H1 (cell line): Measurements from ENCODE around the gene IQCH. TPM values are rescaled to one million over a fixed set of nuclear protein-coding genes. Genes with fewer than 3 reads are reported as not detected.

ENCODE experiments used
- CTCF ChIA-PET: fragments of 300-600 bp; sonication (Branson Sonifier 250); formaldehyde crosslinking; loops from one replicate; lab custom pipeline; 2021; ENCODE audit not compliant: partially characterized antibody; lab: Charles Lee
- POLR2A ChIA-PET: fragments of 300-600 bp; sonication (Branson Sonifier 250); formaldehyde crosslinking; loops from one replicate; lab custom pipeline; 2021; ENCODE audit warnings: inconsistent platforms; ENCODE audit not compliant: partially characterized antibody; lab: Charles Lee
- DNase-seq, 2 experiments: peaks; one replicate each; pipeline versions ENCODE4 v3.0.0 to v3.0.0-alpha.2; 2010 to 2022; ENCODE audit warnings: low spot score in 2 of 2, low read depth in 1 of 2, mixed read lengths in 1 of 2
- FAIRE-seq: peaks from 2 replicates; lab custom pipeline; 2011; peaks lifted over from hg19 to GRCh38; lab: Jason Lieb, UNC
- H2AFZ ChIP-seq: 2 replicates; pipeline ENCODE4 v1.8.1; 2012; ENCODE audit warnings: low read length, inconsistent platforms
- H2AK5ac ChIP-seq: 2 replicates; pipeline ENCODE4 v1.6.1; 2013; ENCODE audit warnings: low read depth, low read length
- H2BK120ac ChIP-seq: replicated peaks from 2 replicates; pipeline ENCODE3; 2013; ENCODE audit warnings: low read depth, low read length, inconsistent platforms
- H2BK12ac ChIP-seq: 2 replicates; pipeline ENCODE4 v1.6.1; 2013; ENCODE audit warnings: low read depth, low read length
- H2BK15ac ChIP-seq: 2 replicates; pipeline ENCODE4 v1.6.1; 2013; ENCODE audit warnings: low read length
- H2BK20ac ChIP-seq: 2 replicates; pipeline ENCODE4 v1.6.1; 2013; ENCODE audit warnings: low read length
- H2BK5ac ChIP-seq: 2 replicates; pipeline ENCODE4 v1.6.1; 2013; ENCODE audit warnings: low read depth, low read length
- H3K14ac ChIP-seq: 2 replicates; pipeline ENCODE4 v1.6.1; 2013; ENCODE audit warnings: inconsistent platforms; ENCODE audit not compliant: insufficient read length
- H3K18ac ChIP-seq: 2 replicates; pipeline ENCODE4 v1.6.1; 2013; ENCODE audit warnings: low read length; ENCODE audit errors: extremely low read depth
- H3K23ac ChIP-seq: 2 replicates; pipeline ENCODE4 v1.6.1; 2013; ENCODE audit warnings: inconsistent platforms; ENCODE audit not compliant: insufficient read length
- H3K23me2 ChIP-seq: 2 replicates; pipeline ENCODE4 v1.6.1; 2013; ENCODE audit warnings: low read depth, low read length
- H3K27ac ChIP-seq: 2 replicates; pipeline ENCODE4 v1.6.1; 2011; ENCODE audit warnings: low read depth, low read length, inconsistent platforms
- H3K27me3 ChIP-seq, 4 experiments: replicated peaks in 1 of 4; 1 replicate in 1 of 4; 2 replicates in 3 of 4; pipeline versions ENCODE4 v1.6.1 to v1.8.1; 2011 to 2013; ENCODE audit warnings: low read length in 3 of 4, mild to moderate bottlenecking in 3 of 4, inconsistent platforms in 2 of 4, mixed read lengths in 2 of 4, moderate library complexity in 1 of 4; ENCODE audit not compliant: control insufficient read depth in 3 of 4, insufficient read depth in 3 of 4; ENCODE audit errors: extremely low read depth in 1 of 4
- H3K36me3 ChIP-seq, 4 experiments: 2 replicates each; pipeline versions ENCODE4 v1.6.1 to v1.8.1; 2011 to 2013; ENCODE audit warnings: mild to moderate bottlenecking in 4 of 4, low read length in 3 of 4, moderate library complexity in 2 of 4, control low read depth in 1 of 4, inconsistent platforms in 1 of 4; ENCODE audit not compliant: insufficient read depth in 4 of 4, control insufficient read depth in 2 of 4
- H3K4ac ChIP-seq: replicated peaks from 2 replicates; pipeline ENCODE3; 2013; ENCODE audit warnings: low read length, low read depth, mixed read lengths, inconsistent platforms; ENCODE audit not compliant: insufficient read length
- H3K4me1 ChIP-seq, 4 experiments: replicated peaks in 1 of 4; 1 replicate in 1 of 4; 2 replicates in 3 of 4; pipeline versions ENCODE4 v1.6.1 to v1.8.1; 2011 to 2013; ENCODE audit warnings: low read length in 3 of 4, inconsistent platforms in 2 of 4, mixed read lengths in 1 of 4; ENCODE audit not compliant: insufficient read depth in 4 of 4, control insufficient read depth in 3 of 4
- H3K4me2 ChIP-seq, 2 experiments: 2 replicates each; pipeline versions ENCODE4 v1.6.1 to v1.8.1; 2011 to 2013; ENCODE audit warnings: low read depth in 2 of 2, low read length in 2 of 2, control low read depth in 1 of 2, inconsistent platforms in 1 of 2, mild to moderate bottlenecking in 1 of 2; ENCODE audit not compliant: insufficient read depth in 1 of 2
- H3K4me3 ChIP-seq, 4 experiments: fragments of 200-600, 300-600 bp in 1 of 4; sonication (generic), shearing (Covaris generic), sonication (Bioruptor Twin) in 1 of 4; 2 replicates each; pipeline versions ENCODE4 v1.5.1 to v1.8.1; 2011 to 2016; ENCODE audit warnings: low read length in 4 of 4, low read depth in 3 of 4, control low read depth in 2 of 4, inconsistent platforms in 2 of 4, mild to moderate bottlenecking in 2 of 4, mixed read lengths in 1 of 4, moderate library complexity in 1 of 4; ENCODE audit not compliant: insufficient read depth in 2 of 4; ENCODE audit errors: extremely low read depth in 1 of 4
- H3K56ac ChIP-seq: replicated peaks from 2 replicates; pipeline ENCODE3; 2013; ENCODE audit warnings: low read depth, mild to moderate bottlenecking, mixed read lengths, low read length, inconsistent platforms; ENCODE audit not compliant: insufficient read length
- H3K79me1 ChIP-seq: 2 replicates; pipeline ENCODE4 v1.6.1; 2013; ENCODE audit warnings: low read depth, low read length, control low read depth
- H3K79me2 ChIP-seq, 2 experiments: 2 replicates each; pipeline versions ENCODE4 v1.6.1 to v1.8.1; 2012 to 2013; ENCODE audit warnings: low read length in 2 of 2, mild to moderate bottlenecking in 2 of 2, inconsistent platforms in 1 of 2; ENCODE audit not compliant: insufficient read depth in 2 of 2, control insufficient read depth in 1 of 2
- H3K9ac ChIP-seq, 4 experiments: replicated peaks in 1 of 4; 1 replicate in 1 of 4; 2 replicates in 3 of 4; pipeline versions ENCODE4 v1.6.1 to v1.8.1; 2011 to 2013; ENCODE audit warnings: low read depth in 3 of 4, low read length in 3 of 4, control low read depth in 2 of 4, mild to moderate bottlenecking in 2 of 4, moderate library complexity in 2 of 4, inconsistent platforms in 1 of 4; ENCODE audit errors: extremely low read depth in 1 of 4
- H3K9me3 ChIP-seq, 2 experiments: 2 replicates each; pipeline versions ENCODE4 v1.6.1 to v1.8.1; 2012 to 2013; ENCODE audit warnings: mild to moderate bottlenecking in 2 of 2, moderate library complexity in 2 of 2, control low read depth in 1 of 2, inconsistent platforms in 1 of 2, low read depth in 1 of 2, low read length in 1 of 2, mixed read lengths in 1 of 2; ENCODE audit not compliant: insufficient read depth in 2 of 2
- H4K20me1 ChIP-seq, 2 experiments: replicated peaks in 1 of 2; 2 replicates each; pipeline versions ENCODE3 to v1.8.1; 2011 to 2013; ENCODE audit warnings: inconsistent platforms in 2 of 2, low read length in 2 of 2, mild to moderate bottlenecking in 1 of 2; ENCODE audit not compliant: insufficient read depth in 2 of 2, control insufficient read depth in 1 of 2
- H4K5ac ChIP-seq: 2 replicates; pipeline ENCODE4 v1.6.1; 2013; ENCODE audit warnings: low read length, low read depth, mixed read lengths, inconsistent platforms; ENCODE audit not compliant: insufficient read length
- H4K8ac ChIP-seq: 2 replicates; pipeline ENCODE4 v1.8.0; 2013; ENCODE audit warnings: mild to moderate bottlenecking, moderate library complexity, low read length, inconsistent platforms; ENCODE audit not compliant: insufficient read depth; ENCODE audit errors: extremely low read depth
- H4K91ac ChIP-seq: replicated peaks from 2 replicates; pipeline ENCODE3; 2013; ENCODE audit warnings: low read length, mixed read lengths, inconsistent platforms; ENCODE audit not compliant: insufficient read length
- SUZ12 ChIP-seq: fragments of 200-600 bp; sonication (generic); IDR thresholded peaks from 2 replicates; pipeline ENCODE4 v1.6.1; 2012; ENCODE audit warnings: mild to moderate bottlenecking, inconsistent platforms, low read length, moderate library complexity, mixed read lengths
- polyA plus RNA-seq, 7 experiments: library from polyadenylated mRNA; depleted of rRNA in 3 of 7; stranded (reverse) in 5 of 7; unstranded in 2 of 7; fragments of >200 nt in 5 of 7; fragments of 200-250 nt in 2 of 7; gene quantifications; 1 replicate in 5 of 7; 2 replicates in 1 of 7; 4 replicates in 1 of 7; pipeline versions ENCODE4 v1.2.1 to v1.2.3, GENCODE V29; 2011 to 2013; ENCODE audit warnings: missing spikeins in 2 of 7, mixed read lengths in 2 of 7
- total RNA-seq: library from RNA; stranded (reverse); fragmentation: NEBNext Ultra II Directional; extraction: Animal tissue kit (Norgen Biotek cat#: 25700); gene quantifications from 2 replicates; pipeline ENCODE4 v1.2.1, GENCODE V29; 2021

The IQCH gene
- total and polyA plus RNA-seq, 2 of the 8 experiments (the other 6 are each of a cell fraction or from before 2014, with no cell fraction given) = 0.60 to 1.9 TPM

DNA sequence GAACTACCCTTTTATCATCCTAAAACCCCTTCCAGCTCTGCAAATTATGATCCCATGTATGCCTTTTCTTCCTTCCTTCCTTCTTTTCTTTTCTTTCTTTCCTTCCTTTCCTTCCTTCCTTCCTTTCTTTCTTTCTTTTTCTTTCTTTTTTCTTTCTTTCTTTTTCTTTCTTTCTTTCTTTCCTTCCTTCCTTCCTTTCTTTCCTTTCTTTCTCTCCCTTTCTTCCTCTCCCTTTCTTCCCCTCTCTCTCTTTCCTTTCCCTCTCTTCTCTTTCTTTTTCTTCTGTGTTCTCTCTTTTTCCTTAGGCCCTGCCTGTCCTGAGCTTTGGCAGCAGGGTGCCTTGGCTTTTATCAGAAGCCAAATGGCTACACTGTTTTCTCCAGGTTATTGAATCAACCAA, 66.8 kb downstream of the IQCH start:
- Histone ChIP-seq H2AK5ac (no peak overlapping the region), H3K4me2 (no peak overlapping the region), H2BK15ac (no peak overlapping the region), H3K23ac (no peak overlapping the region), H3K4me1 (no peaks in the 10 kb centered on the region), H3K9me3 (no peaks in the 10 kb centered on the region), H3K79me1 (no peaks in the 10 kb centered on the region), H3K18ac (no peak overlapping the region), H4K8ac (no peak overlapping the region), H3K4ac (no peak overlapping the region), H3K14ac (no peak overlapping the region), H3K56ac (no peak overlapping the region), H2BK12ac (no peak overlapping the region), H3K27ac (no peak overlapping the region), H2BK5ac (no peak overlapping the region), H4K91ac (no peak overlapping the region), H3K9ac (no peak overlapping the region), H3K23me2 (no peaks in the 10 kb centered on the region), H2AFZ (no peak overlapping the region), H3K36me3 (no peaks in the 10 kb centered on the region), H4K20me1 (no peaks in the 10 kb centered on the region), H3K79me2 (no peaks in the 10 kb centered on the region), H3K4me3 (no peak overlapping the region), H2BK120ac (no peak overlapping the region), H2BK20ac (no peak overlapping the region), H3K27me3 (no peaks in the 10 kb centered on the region), H4K5ac (no peak overlapping the region)
- ChIA-PET POLR2A (no interaction called here), CTCF (interaction anchor here (0.6 to 1.3 kb wide), 2 partner anchors 11 to 17 kb away, joined by 3 read pairs; no protein-coding TSS in a partner anchor)
- DNase-seq = no peak
- no peak for TF ChIP-seq SUZ12
- FAIRE-seq = no peak
